Stimulated activated CD4-positive, alpha-beta T cell treated with anti-CD3 and anti-CD28 coated beads, TNF-alpha, amount 100 ng/mL, for 4 hours (primary cell): Measurements from ENCODE around the gene ARHGAP23.
A peak's percentile ranks its signal among the peaks of the same experiment; 100 is the strongest.

Source experiments
- DNase-seq, 3 experiments: peaks; one replicate each; pipeline ENCODE4 v3.0.0-alpha.2; 2020; ENCODE audit warnings: low read depth in 3 of 3

ARHGAP23 gene

DNA sequence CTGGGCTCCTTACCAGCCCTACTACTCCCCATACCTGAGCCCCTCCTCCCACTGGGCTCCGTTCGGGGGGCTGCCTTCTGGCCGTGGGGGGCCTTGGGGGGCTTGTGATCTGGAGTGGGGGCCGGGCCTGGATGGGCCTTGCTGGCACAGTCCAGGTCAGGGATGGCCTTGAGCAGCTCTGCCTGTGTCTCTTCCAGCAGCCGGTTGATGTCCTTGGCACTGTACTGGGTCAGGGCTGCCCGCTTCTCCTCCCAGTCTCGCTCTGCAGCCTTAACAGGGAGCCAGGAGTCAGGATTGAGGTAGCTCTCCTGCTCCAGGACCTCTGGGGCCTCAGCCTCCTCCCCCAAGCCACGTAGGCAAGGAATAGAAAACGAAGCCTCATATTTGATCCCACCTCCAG is 122.9 kb downstream of the ARHGAP23 start:
- no peak for DNase-seq

DNA sequence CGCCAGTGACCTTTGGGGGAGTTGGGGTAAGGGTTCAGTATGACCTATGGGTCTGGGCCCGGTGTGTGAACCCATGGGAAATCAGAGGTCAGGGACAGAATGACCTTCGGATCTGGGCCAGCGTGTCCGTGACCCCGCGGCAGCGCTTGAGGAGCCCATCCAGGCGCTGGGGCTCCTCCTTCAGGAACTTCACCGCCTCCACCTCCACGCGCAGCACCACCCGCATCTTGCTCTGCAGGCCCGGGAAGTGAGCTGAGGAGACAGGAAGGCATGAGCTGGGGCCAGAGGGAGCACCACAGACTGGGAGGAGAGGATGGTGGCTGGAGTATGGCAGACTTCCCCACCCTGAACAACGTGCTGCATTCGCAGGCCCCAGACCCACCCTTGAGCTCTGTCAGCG is 124.1 kb downstream of the ARHGAP23 start:
- no peak for DNase-seq

DNA sequence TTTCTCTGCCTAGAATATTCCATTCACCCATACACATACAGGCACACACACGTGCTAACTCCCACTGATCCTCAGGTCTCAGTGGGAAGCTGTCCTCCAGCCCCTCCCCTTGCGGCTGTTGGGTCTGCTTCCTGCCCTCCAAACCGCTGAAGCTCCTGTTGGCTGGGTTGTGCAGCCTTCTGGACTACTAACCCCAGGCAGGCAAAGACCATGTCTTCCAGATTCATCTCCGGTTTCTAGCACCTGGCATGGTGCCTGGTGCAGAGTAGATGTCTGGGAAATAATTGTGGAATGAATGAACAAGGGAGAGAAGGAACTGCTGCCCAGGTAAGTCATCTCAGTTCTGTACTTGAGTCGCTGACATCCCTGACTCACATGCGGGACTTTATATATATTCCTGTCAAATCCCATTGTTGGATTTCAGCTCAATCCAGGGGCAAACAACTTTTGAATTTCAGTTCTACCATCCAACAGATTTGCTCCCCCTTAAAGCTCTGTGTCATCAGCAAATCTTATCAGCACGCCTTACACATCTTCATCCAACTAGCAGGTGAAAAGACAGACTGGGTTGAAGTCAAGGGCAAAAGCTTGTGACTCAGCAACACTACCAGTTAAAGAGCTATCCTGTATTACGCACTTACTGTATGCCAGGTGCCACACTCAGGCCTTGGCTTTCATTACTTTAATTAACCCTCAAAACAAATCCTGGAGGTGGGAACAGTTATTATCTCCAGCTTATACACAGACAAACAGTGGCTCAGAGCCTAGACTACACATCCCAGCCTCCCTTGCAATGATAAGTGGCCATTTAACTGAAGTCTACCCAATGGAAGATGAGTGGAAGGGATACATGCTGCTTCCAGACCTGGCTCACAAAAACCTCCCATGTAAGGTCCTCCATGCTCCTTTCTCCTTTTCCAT is 126.4 kb downstream of the ARHGAP23 start:
- DNase-seq = no peak

DNA sequence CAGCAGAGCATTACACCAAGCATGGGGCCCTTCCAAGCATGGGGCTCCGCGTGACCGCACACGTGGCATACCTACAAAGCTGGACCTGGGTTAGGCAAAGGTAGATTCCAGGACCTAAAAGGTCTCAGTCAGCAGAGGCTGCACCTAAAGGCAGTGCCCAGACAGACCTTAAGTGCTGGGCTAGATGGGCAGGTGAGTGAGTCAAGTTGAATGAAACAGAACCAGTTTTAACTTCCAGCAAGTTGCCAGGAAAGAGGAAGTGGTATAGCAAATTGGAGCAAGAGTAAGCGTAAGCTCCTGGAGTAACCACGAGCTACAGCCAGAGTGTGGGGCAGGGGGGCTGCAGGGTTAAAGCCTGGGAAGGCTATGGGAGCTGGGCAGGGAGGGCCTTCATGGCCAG is 128.0 kb downstream of the ARHGAP23 start:
- DNase-seq = no peak

DNA sequence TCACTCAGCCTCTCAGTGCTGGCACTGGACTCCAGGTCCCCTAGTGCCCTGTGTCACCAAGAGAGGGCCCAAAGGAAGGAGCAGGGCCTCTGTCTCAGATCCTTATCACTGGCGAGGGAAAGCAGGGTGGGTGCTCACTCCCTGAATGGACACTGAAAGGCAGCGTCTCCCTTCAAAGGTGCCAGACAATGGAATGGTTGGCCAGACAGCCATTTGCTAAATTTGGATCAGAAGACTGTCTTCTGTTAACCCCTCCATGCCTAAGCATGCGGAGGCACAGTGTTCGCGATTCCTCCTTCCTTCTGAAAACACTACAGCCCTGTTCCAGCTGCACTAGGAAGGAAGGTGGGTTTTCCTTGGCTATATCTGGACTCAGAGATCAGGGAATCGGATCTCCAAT is 129.1 kb downstream of the ARHGAP23 start:
- no peak for DNase-seq

DNA sequence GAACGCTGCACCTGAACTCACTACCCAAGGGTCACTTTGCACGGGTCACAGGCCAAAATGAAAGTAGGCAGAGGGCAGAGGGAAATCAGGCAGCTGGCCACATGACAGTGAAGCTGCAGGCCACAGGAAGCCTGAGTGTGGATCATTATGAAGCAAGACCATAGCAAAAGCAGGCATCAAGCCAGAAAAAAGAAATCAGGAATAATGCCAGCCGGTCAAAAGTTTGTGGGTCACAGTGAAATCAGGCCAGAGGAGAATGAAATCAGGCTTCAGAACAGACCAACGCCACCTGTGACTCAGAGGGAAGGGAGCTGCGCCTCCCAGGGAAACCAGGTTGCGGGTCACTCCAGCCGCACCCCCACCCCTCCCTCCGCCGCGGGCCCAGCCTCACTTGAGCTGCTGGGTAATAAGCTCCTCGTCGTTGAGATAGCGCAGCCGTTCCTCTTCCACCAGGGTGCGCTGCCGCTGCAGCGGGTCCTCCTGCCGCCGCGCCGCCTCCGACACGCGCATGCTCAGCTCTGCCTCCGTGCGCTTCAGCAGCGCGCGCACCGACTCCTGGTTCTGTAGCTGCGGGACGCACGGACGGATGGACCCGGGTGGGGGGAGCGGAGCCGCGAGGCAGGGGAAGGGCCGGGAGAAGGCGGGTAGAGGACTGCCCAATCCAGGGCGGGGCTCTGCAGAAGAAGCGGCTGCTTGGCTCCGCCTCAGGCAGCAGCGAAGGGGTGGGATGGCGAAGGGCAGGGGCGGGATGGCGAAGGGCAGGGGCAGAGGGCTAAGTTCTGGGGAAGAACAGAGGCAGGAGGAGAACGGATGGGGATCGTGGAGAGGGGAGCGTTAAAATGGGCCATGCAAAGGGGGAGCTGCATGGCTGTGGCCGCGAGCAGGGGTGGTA is 129.8 kb downstream of the ARHGAP23 start:
- DNase-seq = peak; percentile 79 to 87 (median 81)

DNA sequence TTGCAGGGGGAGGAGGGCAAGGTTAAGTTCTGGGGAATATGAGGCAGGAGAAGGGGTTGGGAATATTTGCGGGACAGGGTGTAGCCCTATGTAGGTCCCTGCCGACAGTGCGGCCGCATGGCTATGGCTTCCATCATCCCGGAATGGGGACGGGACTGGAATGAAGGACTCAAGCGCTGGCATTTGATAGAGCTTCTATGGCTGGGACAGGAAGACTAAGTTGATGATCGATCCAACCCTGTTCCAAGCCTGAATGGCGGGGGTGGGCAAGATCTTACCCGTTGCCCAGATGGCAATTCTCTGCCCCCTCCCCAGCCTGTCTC is 130.4 kb downstream of the ARHGAP23 start:
- DNase-seq = no peak

DNA sequence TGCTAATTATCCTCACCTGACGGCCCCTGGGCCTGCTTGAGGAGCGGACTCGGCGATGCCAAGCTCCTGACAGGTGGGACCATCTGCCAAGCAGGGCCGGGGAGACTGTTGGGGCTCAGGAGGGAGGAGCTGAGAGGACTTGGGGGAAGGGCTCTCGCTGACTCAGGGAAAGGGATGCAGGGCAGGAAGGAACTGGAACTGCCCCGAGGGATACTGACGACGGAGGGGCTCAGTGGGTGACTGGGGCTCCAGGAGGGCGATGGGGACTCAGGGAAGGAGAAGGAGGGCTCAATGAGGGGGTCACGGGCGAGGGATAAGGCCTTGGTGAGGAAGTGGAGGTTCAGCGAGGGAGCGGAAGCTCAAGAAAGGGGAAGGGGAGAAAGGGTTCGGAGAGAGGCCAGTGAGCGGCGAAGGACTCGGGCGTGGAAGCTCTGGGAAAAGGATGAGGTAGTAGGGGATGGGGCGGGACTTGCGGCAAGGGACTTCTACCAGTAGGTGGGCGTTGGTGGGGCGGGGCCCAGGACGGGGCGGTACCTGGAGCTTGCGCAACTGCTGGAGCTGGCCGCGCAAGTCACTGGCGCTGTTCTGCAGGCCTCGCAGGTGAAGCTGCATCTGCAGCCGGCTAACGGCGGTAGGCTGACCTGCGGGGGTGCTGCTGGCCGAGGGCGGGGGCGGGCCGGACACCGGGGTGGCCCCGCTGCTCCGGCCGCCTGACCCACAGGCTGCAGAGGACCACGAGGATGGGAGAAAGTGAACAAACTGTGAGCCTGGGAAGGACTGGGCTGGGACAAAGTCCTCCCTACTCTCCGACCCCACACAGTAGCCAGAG is 131.0 kb downstream of the ARHGAP23 start:
- DNase-seq = peak; percentile 80 to 88 (median 87)

DNA sequence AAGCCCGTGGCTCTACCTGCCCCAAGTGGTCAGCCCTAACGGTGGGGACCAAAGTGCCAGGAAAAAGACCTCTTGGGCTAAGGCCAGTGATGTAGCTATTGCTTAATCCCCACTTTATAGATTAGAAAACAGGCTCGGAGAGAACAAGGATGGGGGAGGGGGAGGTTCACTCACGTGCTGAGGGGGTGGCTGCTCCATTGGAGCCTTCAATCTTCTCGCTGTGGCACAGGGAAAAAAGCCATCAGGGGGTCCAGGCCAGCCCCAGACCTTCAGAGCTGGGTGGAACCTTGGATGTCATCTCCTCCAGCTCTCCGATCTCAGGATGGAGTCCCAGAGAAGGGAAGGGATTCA is 131.6 kb downstream of the ARHGAP23 start:
- no peak for DNase-seq

DNA sequence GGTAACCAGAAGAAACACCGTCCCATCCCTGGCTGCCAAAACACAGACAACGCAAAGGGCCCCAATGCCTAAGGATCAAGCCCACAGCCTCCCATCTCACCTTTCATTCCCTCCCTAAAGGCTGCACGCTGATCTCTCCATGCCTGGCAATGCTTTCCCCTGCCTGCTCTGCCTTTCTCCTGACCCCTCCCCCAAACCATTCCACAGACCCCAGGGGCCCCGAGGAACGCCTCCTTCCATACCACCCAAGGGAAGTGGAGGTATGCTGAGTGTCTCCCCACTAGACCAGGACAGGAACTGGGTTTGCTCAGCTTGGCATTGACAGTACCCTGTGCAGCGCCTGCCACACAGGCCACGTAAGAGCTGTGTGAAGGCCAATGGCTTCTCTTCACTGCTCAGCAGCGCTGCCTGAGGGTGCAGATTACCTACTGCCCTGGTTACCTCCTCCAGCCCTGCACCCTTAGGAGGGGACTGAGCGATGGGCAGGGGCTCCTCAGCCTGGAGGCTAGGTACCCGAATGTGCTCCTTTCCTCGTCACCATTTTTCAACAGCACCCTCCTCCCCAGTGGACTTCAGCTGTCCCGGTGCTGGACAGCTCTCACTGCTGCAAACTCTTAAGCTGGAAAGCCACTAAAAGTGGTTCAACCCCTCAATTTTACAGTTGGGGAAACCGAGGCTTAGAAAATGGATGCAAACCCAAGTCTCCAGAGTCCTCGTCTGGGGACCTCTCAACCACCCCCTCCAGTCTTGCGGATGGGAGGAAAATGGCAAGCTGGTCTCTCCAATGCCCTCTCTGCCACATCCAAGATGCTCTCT is 132.4 kb downstream of the ARHGAP23 start:
- DNase-seq = no peak

DNA sequence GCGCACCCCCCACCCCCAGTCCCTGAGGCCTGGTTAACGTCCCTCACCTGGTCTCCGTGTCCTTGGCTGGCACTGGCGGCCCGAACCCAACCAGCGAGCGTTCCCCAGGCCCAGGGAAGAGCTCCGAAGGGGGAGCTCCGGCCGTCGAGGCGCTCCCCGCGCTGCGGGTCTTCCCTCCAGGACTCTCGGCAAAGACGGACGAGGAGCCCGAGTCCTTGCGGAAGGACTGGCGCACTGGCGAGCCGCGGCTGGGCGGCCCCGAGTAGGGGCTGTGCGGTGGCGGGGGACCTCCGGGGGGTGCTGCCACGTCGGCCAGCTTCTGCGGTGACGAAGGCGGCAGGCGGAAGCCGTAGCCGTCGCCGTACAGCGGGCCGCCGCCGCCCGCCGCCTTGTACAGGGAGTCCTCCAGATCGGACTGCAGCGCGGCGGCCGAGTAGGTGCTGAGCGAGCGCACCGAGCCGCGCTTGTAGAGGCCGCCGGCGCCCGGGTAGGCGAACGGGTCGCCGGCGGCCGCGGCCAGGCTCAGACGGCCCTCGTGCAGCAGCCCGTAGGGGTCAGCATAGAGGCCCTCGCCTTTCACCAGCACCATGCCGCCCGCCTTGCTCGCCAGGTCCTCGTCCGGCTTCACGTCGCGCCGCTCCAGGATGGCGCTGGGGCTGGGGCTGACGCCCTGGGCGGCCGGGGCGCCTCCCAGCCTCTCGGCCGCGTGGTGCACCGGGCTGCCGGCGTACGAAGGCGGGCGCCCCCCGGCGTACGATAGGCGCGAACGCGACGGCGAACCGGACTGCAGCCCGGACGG is 133.4 kb downstream of the ARHGAP23 start:
- DNase-seq = no peak
